Pancreas (tissue), 10 donors: ENCODE results near the gene ZBTB3. TPM values are rescaled to one million over a fixed set of nuclear protein-coding genes. Genes with fewer than 3 reads are reported as not detected.
"Not testable (repeated sequence)": the region's sequence is repeated elsewhere in the genome, so short reads cannot be mapped to it uniquely, and the experiment has no call there.

ENCODE experiments used
- ATAC-seq, 4 donors: fragments of 200-7000 bp; cut with Tn5 transposase; one replicate each; pipeline versions ENCODE4 v1.8.0 to v1.9.1; 2020; ENCODE audit warnings: mild to moderate bottlenecking in 4 of 4, moderate library complexity in 4 of 4
- DNase-seq, 6 donors: peaks; one replicate each; pipeline ENCODE4 v3.0.0-alpha.2; 2020
- FAIRE-seq: peaks from 2 replicates; lab custom pipeline; 2012; peaks lifted over from hg19 to GRCh38; lab: Jason Lieb, UNC
- H3K27ac ChIP-seq, 4 donors: fragments of 200-600 bp; sonication (generic); 1 replicate in 3 of 4; 2 replicates in 1 of 4; pipeline versions ENCODE4 v1.5.0 to v1.8.0; 2020
- H3K27me3 ChIP-seq, 4 donors: fragments of 200-600 bp; one replicate each; pipeline ENCODE4 v1.8.0; 2021
- H3K36me3 ChIP-seq, 3 donors: fragments of 200-600 bp; sonication (generic) in 1 of 3; one replicate each; pipeline versions ENCODE4 v1.5.0 to v1.8.0; 2020 to 2021
- H3K4me1 ChIP-seq, 3 donors: fragments of 200-600 bp; one replicate each; pipeline ENCODE4 v1.8.0; 2021
- H3K4me3 ChIP-seq, 4 donors: fragments of 200-600 bp; sonication (generic) in 2 of 4; one replicate each; pipeline versions ENCODE4 v1.5.0 to v1.8.0; 2020 to 2021
- H3K9me3 ChIP-seq, 4 donors: fragments of 200-600 bp; one replicate each; pipeline ENCODE4 v1.8.0; 2021
- WGBS, 2 donors: extraction: QIAGEN DNeasy Blood & Tissue Kit; methylation state at CpG; one replicate each; pipeline ENCODE4 v1.1.7; 2013; 5-methylcytosine and 5-hydroxymethylcytosine counted together
- intact Hi-C, 3 donors: fragments of 100-400 bp; cut with DNase I; formaldehyde crosslinking; loops; one replicate each; pipeline versions ENCODE4 v1.11.1 to v1.14.2; 2022
- polyA plus RNA-seq, 2 donors: library from polyadenylated mRNA; stranded (reverse); fragments of 200-250 nt; gene quantifications; one replicate each; pipeline ENCODE4 v1.2.3, GENCODE V29; 2013
- total RNA-seq, 6 donors: library from RNA; stranded (reverse); fragmentation: NEBNext Ultra II Directional in 4 of 6; extraction: Animal tissue kit (Norgen Biotek cat#: 25700) in 4 of 6; gene quantifications; one replicate each; pipeline versions ENCODE4 v1.2.1 to v1.2.4, GENCODE V29; 2021 to 2023
- TF ChIP-seq, protein P1 (sequence below), 4 donors: fragments of 200-600 bp; sonication (generic) in 3 of 4; IDR thresholded peaks; one replicate each; pipeline versions ENCODE4 v1.5.0 to v1.8.0; 2021; ENCODE audit warnings: antibody characterized with exemption in 4 of 4
- donor health status: healthy with polysubstance abuse.
- donor health status: DM: no; HTN: no; CAD: no; lungs with moderate emphysema.
- donor health status: DM: no; HTN: no; CAD: no.
- donor health status: control.
- donor health status: control.
- donor health status: Bipolar disorder and iron deficiency.
- donor health status: DM: yes; HTN: yes; CAD: no.
- donor health status: DM: no; HTN: no; CAD: no.
- donor health status: DM: no; HTN: no; CAD: no.
- donor health status: DM: yes; HTN: yes; CAD: no.

ZBTB3 gene
- total and polyA plus RNA-seq, 8 donors: 2.0 to 9.8 (median 4.8) TPM

DNA sequence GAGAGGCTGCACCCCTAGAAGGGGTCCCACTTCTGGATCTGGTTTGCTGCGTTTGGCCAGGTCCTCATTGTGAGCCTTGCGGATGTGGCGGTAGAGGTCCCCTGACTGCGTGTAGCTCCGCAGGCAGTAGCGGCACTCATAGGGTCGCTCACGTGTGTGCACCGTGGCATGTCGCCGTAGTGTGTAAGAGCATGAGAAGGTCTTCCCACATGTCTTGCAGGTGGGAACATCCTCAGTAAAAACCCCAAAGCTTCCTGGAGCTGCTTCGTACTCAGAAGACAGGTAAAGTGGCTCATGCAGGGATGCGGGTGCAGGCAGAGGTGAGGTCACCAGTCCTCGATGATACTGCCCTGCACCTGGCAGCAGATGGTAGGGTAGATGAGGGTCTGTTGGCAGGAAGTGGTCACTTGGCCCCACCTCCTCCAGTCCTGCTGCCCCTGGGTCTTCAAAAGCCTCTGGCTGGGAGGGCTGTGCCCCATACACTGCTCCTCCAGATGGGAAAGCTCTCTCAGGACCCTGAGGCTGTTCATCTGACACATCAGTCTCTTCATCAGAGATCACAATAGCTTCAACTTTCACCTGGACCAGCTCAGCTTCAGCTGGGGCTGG is 1.7 kb downstream of the ZBTB3 start:
- Histone ChIP-seq H3K4me1 (peaks cover 0 to 12% (median 6%) of the 10 kb centered on the region in 3 donors), H3K27ac (no peak overlapping the region), H3K27me3 (no peaks in the 10 kb centered on the region), H3K36me3 (no peaks in the 10 kb centered on the region), H3K9me3 (no peaks in the 10 kb centered on the region), H3K4me3 (no peak overlapping the region)
- intact Hi-C loops: no loop called here
- FAIRE-seq: no peak
- no peak for ATAC-seq
- DNase-seq: no peak
- TF ChIP-seq, protein P1, sequence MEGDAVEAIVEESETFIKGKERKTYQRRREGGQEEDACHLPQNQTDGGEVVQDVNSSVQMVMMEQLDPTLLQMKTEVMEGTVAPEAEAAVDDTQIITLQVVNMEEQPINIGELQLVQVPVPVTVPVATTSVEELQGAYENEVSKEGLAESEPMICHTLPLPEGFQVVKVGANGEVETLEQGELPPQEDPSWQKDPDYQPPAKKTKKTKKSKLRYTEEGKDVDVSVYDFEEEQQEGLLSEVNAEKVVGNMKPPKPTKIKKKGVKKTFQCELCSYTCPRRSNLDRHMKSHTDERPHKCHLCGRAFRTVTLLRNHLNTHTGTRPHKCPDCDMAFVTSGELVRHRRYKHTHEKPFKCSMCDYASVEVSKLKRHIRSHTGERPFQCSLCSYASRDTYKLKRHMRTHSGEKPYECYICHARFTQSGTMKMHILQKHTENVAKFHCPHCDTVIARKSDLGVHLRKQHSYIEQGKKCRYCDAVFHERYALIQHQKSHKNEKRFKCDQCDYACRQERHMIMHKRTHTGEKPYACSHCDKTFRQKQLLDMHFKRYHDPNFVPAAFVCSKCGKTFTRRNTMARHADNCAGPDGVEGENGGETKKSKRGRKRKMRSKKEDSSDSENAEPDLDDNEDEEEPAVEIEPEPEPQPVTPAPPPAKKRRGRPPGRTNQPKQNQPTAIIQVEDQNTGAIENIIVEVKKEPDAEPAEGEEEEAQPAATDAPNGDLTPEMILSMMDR (IDR thresholded peaks at IDR 0.05): no peak
- 92 to 95% methylated on average over 14 of the region's 14 CpGs for WGBS, 2 donors

DNA sequence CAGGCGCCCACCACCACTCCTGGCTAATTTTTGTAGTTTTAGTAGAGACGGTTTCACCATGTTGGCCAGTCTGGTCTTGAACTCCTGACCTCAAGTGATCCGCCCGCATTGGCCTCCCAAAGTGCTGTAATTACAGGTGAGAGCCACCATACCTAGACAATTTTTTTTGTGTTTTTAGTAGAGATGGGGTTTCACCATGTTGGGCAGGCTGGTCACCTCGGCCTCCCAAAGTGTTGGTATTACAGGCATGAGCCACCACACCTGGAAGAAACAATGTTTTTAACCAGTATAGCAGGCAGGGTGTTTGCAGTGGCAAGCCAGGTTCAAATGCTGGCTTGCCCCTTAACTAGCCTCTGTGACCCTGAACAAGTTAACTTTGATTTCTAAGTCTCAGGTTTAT is 4.0 kb downstream of the ZBTB3 start:
- H3K36me3 ChIP-seq, intact Hi-C loops, H3K9me3 ChIP-seq, DNase-seq, FAIRE-seq, H3K27me3 ChIP-seq, ATAC-seq, H3K4me3 ChIP-seq: not testable (repeated sequence)
- peak overlapping the region in 1 of 4 donors; percentile 9 for H3K27ac ChIP-seq
- H3K4me1 ChIP-seq: peaks cover 0 to 12% (median 6%) of the 10 kb centered on the region in 3 donors
- 93 to 95% methylated on average over 5 of the region's 5 CpGs for WGBS, 2 donors

DNA sequence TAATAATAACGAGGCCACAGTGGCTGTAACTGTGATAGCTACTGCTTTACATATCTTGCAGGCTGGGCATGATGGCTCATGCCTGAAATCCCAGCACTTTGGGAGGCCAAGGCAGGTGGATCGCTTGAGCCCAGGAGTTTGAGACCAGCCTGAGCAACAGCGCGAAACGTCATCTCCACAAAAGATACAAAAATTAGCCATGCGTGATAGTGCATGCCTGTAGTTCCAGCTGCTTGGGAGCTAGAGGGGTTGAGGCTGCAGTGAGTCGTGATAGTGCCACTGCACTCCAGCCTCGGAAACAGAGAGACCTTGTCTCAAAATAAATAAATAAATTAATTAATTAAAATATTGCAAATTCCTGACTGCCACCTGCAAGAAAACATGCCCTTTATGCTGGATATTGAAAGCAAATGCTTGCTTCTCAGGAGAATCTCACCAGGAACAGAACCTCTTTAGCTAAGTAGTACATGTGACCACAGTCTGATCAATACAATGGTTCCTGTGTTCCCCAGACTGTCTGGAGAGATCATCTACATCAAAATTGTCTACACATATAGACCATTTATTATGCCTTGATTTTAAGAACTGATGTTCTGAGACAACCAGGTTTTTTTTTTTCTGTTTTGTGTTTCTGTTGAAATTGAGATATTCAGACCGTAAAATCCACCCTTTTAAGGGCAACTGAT is 6.3 kb downstream of the ZBTB3 start:
- Histone ChIP-seq H3K9me3 (no peaks in the 10 kb centered on the region), H3K36me3 (no peaks in the 10 kb centered on the region), H3K27ac (no peak overlapping the region), H3K27me3 (no peaks in the 10 kb centered on the region), H3K4me3 (no peak overlapping the region), H3K4me1 (peaks cover 0 to 5% (median 0%) of the 10 kb centered on the region in 3 donors)
- no peak for ATAC-seq
- TF ChIP-seq, protein P1 (IDR thresholded peaks at IDR 0.05): no peak
- DNase-seq: no peak
- WGBS, 2 donors: 54 to 63% methylated on average over 9 of the region's 9 CpGs
- intact Hi-C loops: no loop called here
- FAIRE-seq: no peak

DNA sequence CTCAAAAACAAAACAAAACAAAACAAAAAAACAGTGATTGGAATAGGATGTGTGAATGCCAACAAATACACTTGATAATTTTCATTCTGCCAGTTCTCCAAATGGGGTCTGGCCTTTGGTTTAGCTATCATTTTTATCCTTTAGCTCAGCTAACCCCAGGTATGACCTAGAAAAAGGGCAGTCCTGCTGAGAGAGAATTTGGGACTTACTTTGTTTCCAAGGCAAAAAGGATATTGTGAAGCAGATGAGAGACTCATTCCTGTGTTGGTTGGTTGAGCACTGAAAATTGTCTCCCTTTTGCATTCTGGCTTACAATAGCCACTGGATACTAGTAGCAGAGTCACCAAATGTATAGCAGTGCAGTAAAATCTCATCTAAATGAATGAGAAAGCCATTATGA is 16.8 kb downstream of the ZBTB3 start:
- ATAC-seq: no peak
- TF ChIP-seq, protein P1 (IDR thresholded peaks at IDR 0.05): no peak
- H3K36me3 ChIP-seq: peaks cover 3 to 38% (median 9%) of the 10 kb centered on the region in 3 donors

DNA sequence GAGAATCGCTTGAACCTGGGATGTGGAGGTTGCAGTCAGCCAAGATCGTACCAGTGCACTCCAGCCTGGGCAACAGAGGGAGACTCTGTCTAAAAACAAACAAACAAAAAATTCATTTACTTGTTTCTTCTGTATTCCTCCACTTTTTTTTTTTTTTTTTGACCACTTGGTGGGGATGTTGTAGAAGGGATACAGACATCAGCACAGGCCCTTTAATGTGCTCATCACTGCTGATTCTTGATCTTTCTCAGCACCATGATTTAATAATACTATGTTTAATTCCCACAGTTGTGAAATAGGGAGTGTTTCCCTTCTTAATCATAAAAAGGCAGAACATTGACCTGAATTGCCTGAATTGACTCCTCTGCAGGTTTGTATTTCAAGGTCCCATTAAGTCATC is 21.1 kb downstream of the ZBTB3 start:
- TF ChIP-seq, protein P1 (IDR thresholded peaks at IDR 0.05): no peak
- DNase-seq: no peak
- H3K4me3 ChIP-seq: no peak overlapping the region
- intact Hi-C loops: no loop called here
- H3K27ac ChIP-seq: no peak overlapping the region
- 78 to 85% methylated on average over 2 of the region's 2 CpGs for WGBS, 2 donors
- H3K9me3 ChIP-seq: no peaks in the 10 kb centered on the region
- H3K4me1 ChIP-seq: peaks cover 9 to 15% (median 10%) of the 10 kb centered on the region in 3 donors
- no peak for ATAC-seq
- H3K36me3 ChIP-seq: peaks cover 0 to 23% (median 0%) of the 10 kb centered on the region in 3 donors
- no peak for FAIRE-seq
- no peaks in the 10 kb centered on the region for H3K27me3 ChIP-seq

More for the DNA sequence above, 16.8 kb downstream of the ZBTB3 start:
- Histone ChIP-seq H3K27ac (no peak overlapping the region), H3K4me1 (no peaks in the 10 kb centered on the region), H3K27me3 (no peaks in the 10 kb centered on the region), H3K9me3 (no peaks in the 10 kb centered on the region), H3K4me3 (no peak overlapping the region)
- DNase-seq (no peak), FAIRE-seq (no peak)
- intact Hi-C loops: no loop called here

DNA sequence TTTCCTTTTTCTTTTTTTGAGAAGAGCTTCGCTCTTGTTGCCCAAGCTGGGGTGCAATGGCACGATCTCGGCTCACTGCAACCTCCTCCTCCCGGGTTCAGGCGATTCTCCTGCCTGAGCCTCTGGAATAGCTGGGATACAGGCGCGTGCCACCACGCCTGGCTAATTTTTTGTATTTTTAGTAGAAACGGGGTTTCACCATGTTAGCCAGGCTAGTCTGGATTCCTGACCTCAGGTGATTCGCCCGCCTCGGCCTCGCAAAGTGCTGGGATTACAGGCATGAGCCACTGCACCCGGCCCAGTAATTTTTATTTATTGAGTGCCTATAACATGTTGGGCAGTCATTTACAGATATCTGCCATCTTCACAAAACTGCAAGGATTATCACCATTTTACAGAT is 23.9 kb downstream of the ZBTB3 start:
- H3K4me1 ChIP-seq: peaks cover 9 to 15% (median 10%) of the 10 kb centered on the region in 3 donors
- intact Hi-C loops, ATAC-seq, DNase-seq, H3K9me3 ChIP-seq, FAIRE-seq, H3K27ac ChIP-seq, H3K27me3 ChIP-seq: not testable (repeated sequence)
- peaks cover 0 to 15% (median 0%) of the 10 kb centered on the region in 3 donors for H3K36me3 ChIP-seq
- WGBS, 2 donors: 80 to 84% methylated on average over 14 of the region's 14 CpGs
- peak overlapping the region in 2 of 4 donors; percentile 68 to 92 for H3K4me3 ChIP-seq
